NCI-H1105 (cell line): ENCODE measurements around the gene DCHS1.

Source experiments
- DNase-seq: peaks from one replicate; lab custom pipeline; 2025; lab: John Stamatoyannopoulos, UW

The DCHS1 gene

GRCh38 chr11:6646071-6646470 is 9.5 kb downstream of the DCHS1 start:
- DNase-seq, result no peak

- no peak for DNase-seq
Observed at GRCh38 chr11:6642957-6643356, 12.7 kb downstream of the DCHS1 start.

- DNase-seq, result no peak
Observed at GRCh38 chr11:6640985-6641701, 14.5 kb downstream of the DCHS1 start.

- no peak for DNase-seq
Observed at GRCh38 chr11:6640036-6640984, 15.3 kb downstream of the DCHS1 start.

- DNase-seq, result no peak
Observed at GRCh38 chr11:6638429-6638828, 17.2 kb downstream of the DCHS1 start.

- no peak for DNase-seq
Observed at GRCh38 chr11:6637871-6638270, 17.7 kb downstream of the DCHS1 start.

GRCh38 chr11:6636480-6636879 is 19.1 kb downstream of the DCHS1 start:
- DNase-seq, result no peak

GRCh38 chr11:6635082-6635932 is 20.3 kb downstream of the DCHS1 start:
- DNase-seq, result no peak

GRCh38 chr11:6634534-6634933 is 21.1 kb downstream of the DCHS1 start:
- no peak for DNase-seq

GRCh38 chr11:6633422-6634408 is 21.9 kb downstream of the DCHS1 start:
- DNase-seq, result no peak

- DNase-seq, result no peak
Observed at GRCh38 chr11:6632116-6633073, 23.2 kb downstream of the DCHS1 start.

- DNase-seq, result no peak
Observed at GRCh38 chr11:6631361-6631890, 24.2 kb downstream of the DCHS1 start.

- peak; percentile 18 for DNase-seq
Observed at GRCh38 chr11:6630632-6631291, 24.8 kb downstream of the DCHS1 start.

GRCh38 chr11:6629892-6630631 is 25.5 kb downstream of the DCHS1 start:
- no peak for DNase-seq

- DNase-seq, result no peak
Observed at GRCh38 chr11:6629573-6629891, 26.1 kb downstream of the DCHS1 start.

GRCh38 chr11:6628526-6628925 is 27.1 kb downstream of the DCHS1 start:
- DNase-seq, result no peak

- no peak for DNase-seq
Observed at GRCh38 chr11:6627762-6628241, 27.8 kb downstream of the DCHS1 start.
